OCI-LY7 (cell line): ENCODE results near the gene RPS29.

Experiments
- EZH2phosphoT487 ChIP-seq: fragments of 200-600 bp; sonication (generic); IDR thresholded peaks from 2 replicates; pipeline ENCODE4 v1.6.1; 2018; ENCODE audit warnings: low read depth, borderline replicate concordance, mild to moderate bottlenecking, mixed run types, antibody characterized with exemption, low read length, moderate library complexity, mixed read lengths
- TF ChIP-seq, protein P1 (sequence below): fragments of 200-600 bp; sonication (generic); conservative IDR thresholded peaks from 2 replicates; pipeline ENCODE4 v1.5.1; 2014; ENCODE audit warnings: mild to moderate bottlenecking, antibody characterized with exemption, low read length, moderate library complexity, mixed read lengths

DNA sequence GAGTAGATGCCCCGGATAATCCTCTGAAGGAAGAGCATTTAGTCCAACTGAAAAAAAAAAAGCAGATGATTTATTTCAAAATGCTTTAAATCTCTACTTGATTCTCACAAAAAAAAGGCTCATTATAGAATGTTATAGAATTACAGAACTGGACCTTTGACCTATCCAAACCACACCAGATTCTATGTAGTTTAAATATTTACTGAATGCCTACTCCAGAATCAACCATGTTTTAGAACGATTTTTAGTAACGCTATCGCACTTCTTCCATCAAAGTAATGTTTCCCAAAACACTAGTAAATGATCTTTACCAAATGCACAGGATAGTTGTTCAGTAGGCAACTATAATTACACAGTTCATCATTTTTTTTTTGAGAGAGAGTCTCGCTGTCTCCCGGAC lies 2.6 kb downstream of the RPS29 start:
- TF ChIP-seq, protein P1, sequence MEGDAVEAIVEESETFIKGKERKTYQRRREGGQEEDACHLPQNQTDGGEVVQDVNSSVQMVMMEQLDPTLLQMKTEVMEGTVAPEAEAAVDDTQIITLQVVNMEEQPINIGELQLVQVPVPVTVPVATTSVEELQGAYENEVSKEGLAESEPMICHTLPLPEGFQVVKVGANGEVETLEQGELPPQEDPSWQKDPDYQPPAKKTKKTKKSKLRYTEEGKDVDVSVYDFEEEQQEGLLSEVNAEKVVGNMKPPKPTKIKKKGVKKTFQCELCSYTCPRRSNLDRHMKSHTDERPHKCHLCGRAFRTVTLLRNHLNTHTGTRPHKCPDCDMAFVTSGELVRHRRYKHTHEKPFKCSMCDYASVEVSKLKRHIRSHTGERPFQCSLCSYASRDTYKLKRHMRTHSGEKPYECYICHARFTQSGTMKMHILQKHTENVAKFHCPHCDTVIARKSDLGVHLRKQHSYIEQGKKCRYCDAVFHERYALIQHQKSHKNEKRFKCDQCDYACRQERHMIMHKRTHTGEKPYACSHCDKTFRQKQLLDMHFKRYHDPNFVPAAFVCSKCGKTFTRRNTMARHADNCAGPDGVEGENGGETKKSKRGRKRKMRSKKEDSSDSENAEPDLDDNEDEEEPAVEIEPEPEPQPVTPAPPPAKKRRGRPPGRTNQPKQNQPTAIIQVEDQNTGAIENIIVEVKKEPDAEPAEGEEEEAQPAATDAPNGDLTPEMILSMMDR = no peak
- TF ChIP-seq EZH2phosphoT487 = no peak
